GM19023 (cell line): ENCODE results near the gene ENTHD1.
"Not testable (repeated sequence)": the region's sequence is repeated elsewhere in the genome, so short reads cannot be mapped to it uniquely, and the experiment has no call there.

Experiments
- ATAC-seq: cut with Tn5 transposase; IDR thresholded peaks from one replicate; pipeline ENCODE4 v1.9.1; 2021; ENCODE audit warnings: mild to moderate bottlenecking, moderate library complexity; ENCODE audit not compliant: unreplicated experiment

ENTHD1 gene

DNA sequence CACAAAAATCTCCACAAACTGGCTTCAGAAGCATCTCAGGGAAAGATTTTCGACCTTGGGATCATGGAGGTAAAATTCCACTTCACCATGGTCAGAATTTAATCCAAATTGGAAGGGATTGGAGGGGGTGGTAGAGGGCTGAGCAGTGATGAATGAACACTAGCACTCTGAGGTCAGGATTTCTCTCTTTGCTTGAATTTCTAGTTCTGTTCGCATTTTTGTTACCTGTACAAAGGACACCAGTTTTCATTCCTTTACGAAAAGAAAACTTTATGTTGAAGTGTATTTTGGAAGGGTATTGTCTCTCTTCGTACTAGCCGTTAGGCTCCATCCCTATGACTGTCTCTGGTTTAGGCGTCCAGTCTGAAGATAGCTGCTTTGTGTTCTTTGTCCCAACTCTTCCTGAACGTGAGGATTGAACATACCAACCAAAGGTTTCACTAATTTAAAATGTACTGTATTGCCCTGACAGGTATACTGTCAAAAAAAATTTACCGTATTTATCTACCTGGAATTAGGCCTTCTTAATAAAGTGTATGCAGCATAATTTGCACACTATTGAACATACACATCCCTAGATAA lies 8.1 kb upstream of the ENTHD1 start:
- ATAC-seq, result no peak

- ATAC-seq, result no peak
Measured at GRCh38 chr22:39900306-39901227, 7.0 kb upstream of the ENTHD1 start, which contains the start of gene GRAP2. Gene GRAP2, plus strand, starts transcription at chr22:39901084. Its CDS starts 46,023 bp downstream, at chr22:39947107.

GRCh38 chr22:39898997-39899396 lies 5.4 kb upstream of the ENTHD1 start:
- ATAC-seq, result no peak

GRCh38 chr22:39897841-39898240 lies 4.3 kb upstream of the ENTHD1 start:
- no peak for ATAC-seq

DNA sequence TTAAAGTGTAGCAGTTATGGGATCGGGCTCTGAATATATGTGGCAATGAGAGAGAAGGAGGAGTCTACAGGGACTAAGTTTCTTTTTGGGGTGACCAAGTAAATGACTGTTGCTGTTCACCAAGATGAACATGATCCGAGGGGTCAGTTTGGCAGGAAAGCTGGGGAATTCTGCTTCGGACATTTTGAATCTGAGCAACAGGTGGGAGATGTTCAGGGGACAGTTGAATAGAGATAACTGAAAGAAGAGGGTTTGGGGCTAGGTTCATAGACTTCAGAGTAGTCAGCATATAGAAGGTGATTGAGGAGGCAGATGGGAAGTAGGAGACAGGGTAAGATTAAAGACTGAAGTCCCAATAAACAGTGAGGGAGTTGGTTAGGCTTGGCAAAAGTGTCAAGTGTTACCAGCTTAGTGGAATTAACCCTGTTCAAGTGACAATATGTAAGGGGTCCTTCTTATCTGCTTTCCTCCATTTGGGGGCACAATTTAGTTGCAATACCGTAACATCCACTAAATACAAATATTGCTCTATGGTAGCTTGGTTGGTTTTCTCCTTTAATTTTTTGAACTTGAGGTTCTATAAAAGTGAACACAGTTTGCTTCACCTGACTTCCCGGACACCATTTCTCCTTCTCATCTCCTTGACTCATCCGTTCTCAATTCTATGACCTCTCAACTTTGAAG lies 2.9 kb upstream of the ENTHD1 start:
- no peak for ATAC-seq

- no peak for ATAC-seq
Measured at GRCh38 chr22:39895682-39896081, 2.1 kb upstream of the ENTHD1 start.

DNA sequence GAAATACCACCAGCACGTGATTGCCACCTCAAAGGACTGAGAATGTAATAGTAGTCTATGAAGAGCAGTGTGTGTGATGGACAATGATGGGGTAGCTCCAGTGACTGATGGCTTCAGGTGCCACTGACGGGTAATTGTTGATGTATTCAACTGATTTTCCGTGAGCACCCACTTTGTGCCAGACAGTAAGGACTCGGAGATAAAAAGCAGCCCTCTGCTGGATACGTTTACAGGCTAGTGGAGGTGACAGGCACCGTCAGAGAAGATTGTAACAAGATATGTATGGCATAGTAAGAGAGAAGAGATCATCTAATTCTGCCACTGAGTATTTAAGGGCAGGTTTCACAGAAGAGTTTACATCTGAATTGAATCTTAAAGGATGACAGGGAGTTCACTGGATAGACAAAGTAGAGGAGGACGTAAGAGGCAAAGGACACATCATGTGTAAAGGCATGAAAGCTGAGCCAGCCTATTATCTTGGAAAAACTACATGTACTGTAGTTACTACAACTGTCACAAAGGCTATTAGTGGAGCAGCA lies 1.1 kb upstream of the ENTHD1 start:
- no peak for ATAC-seq

DNA sequence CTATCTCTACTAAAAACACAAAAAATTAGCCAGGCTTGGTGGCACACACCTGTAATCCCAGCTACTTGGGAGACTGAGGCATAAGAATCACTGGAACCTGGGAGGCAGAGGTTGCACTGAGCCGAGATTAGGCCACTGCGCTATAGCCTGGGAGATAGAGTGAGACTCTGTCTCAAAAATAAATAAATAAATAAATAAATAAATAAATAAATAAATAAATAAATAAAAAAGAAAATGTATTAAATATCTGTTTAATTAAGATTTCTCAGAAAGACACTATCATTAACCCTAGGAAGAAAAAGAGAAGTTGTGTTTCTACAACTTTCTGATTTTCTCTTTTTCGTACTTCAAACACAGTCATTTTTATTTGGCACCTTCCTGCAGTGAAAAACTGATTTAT lies 3.6 kb downstream of the ENTHD1 start:
- ATAC-seq, result not testable (repeated sequence)

DNA sequence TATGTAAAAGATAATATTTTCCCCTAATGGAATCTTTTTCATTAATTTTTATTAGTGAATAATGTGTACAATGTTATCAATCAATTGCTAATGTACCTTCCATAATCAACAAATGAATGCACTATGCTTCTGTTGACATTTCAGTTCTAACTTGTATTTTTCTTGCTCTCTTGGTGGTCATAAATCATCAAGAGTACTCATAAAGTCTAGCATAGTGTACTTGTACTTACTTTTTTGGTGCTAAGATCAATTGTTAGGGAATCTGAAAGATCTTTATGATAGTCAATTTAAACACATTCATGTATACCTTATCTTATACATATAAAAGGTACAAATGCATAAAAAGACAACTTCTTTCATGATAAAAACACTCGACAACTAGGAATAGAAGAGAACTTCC lies 10.5 kb downstream of the ENTHD1 start:
- ATAC-seq, result no peak

- no peak for ATAC-seq
Measured at GRCh38 chr22:39880722-39881121, 12.8 kb downstream of the ENTHD1 start.

DNA sequence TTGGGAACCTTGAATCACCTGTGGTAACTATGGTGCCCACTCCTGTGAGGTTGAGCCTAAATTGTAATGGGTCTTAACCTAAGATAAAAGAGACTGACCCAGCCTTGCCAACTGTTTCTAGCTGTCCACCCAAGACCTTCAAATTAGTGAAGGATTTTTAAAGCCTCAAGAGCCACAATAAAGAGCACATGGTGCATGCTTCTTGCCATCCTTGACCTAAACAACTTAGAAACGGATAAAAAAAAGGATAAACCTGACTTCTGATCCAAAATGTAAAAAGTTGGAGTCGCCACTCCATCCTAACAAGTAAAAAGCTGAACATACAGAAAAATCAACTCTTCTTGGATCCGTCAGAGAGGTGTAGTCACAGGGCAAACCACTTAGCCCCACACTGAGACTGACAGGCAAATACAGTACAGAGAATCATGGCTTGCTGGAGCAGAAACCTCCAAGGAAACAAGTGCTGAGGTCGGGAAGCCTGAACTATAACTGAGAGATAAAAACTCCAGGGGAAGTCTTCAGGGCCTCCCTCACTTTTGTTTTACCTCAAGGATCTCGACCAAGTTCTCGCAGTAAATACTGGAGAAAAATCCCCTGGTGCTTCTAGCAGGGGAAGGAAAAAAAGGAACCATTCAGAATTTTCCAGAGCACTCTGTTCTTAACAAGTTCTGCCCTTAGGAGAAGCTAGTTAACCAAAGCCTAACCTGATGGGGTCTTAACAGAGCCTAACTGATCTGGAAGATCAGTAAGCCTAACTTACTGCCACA lies 16.3 kb downstream of the ENTHD1 start:
- ATAC-seq, result no peak

GRCh38 chr22:39875176-39875885 lies 18.2 kb downstream of the ENTHD1 start:
- not testable (repeated sequence) for ATAC-seq

DNA sequence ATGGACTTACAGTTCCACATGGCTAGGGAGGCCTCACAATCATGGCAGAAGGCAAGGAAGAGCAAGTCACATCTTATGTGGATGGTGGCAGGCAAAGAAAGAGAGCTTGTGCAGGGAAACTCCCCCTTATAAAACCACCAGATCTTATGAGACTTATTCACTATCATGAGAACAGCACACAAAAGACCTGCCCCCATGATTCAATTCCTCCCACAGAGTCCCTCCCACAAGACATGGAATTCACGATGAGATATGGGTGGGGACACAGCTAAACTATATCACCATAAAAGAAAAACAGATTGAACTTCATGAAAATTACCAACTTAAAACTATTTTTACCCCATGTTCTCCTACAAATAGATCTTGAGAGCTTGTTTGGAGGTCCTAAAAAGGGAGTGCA lies 19.6 kb downstream of the ENTHD1 start:
- no peak for ATAC-seq

DNA sequence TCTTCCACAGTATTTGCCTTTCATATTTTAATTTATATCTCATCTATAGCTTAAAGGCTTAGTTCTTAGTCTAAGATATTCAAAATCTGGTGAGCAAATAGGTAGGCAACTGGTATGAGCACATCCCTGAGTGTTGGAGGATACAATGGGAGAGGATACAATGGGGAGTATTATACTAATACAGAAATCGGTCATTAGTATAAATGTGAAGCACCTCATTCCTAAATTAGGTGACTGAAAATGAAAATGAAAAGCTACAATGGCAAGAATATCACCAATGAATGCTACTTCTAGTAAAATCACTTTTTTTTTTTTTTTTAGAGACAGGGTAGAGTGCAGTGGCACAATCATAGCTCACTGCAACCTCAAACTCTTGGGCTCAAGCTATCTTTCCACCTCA lies 21.0 kb downstream of the ENTHD1 start:
- no peak for ATAC-seq

- ATAC-seq, result no peak
Measured at GRCh38 chr22:39871008-39871798, 22.4 kb downstream of the ENTHD1 start.

GRCh38 chr22:39869797-39870196 lies 23.8 kb downstream of the ENTHD1 start:
- not testable (repeated sequence) for ATAC-seq

GRCh38 chr22:39868741-39869140 lies 24.8 kb downstream of the ENTHD1 start:
- ATAC-seq, result no peak

DNA sequence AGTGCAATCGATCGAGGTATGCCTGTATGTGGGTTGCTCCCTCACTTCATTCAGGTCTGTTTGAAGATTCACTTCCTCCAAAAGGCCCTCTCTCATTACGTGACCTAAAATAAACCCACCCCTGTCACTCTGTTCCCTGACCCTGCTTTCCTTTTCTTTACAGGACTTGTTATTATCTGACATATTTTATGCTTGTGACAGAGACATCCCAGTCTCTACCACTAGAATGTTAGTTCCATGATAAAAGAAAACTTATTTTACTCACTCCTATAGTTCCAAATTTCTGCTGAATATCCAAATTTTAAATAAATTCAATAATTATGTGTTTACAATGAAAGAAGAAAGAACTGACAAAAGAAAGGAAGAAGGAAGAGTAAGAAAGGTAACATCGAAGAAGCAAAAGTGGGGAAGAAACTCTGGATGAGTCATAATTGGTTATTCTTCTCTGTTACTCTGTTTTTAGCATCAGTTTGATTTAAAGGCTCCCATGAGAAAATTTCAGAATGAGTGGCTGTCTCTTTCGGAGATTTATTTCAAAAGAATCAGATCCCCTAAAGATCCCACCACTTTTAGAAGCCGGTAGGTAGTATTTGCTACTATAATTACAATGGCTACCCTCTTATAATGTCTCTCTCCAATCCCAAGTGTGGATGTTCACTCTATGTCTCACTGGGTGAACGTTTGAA lies 33.5 kb downstream of the ENTHD1 start:
- ATAC-seq, result no peak

GRCh38 chr22:39856588-39856987 lies 37.0 kb downstream of the ENTHD1 start:
- no peak for ATAC-seq
